Trophoblast cell (in vitro differentiated cells and primary cell): ENCODE measurements around the gene GCLM.
"Not testable (repeated sequence)": the region's sequence is repeated elsewhere in the genome, so short reads cannot be mapped to it uniquely, and the experiment has no call there.

Experiments used
- DNase-seq, 2 donors: peaks; one replicate each; pipeline ENCODE4 v3.0.0-alpha.2; 2016
- H2AFZ ChIP-seq: 2 replicates; pipeline ENCODE4 v1.6.1; 2013; ENCODE audit warnings: low read length, moderate library complexity, mild to moderate bottlenecking; ENCODE audit not compliant: insufficient read depth, poor library complexity
- H2AK5ac ChIP-seq: 2 replicates; pipeline ENCODE4 v1.6.1; 2013; ENCODE audit warnings: mild to moderate bottlenecking, low read length
- H2BK120ac ChIP-seq: 2 replicates; pipeline ENCODE4 v1.6.1; 2013; ENCODE audit warnings: low read length, mild to moderate bottlenecking, moderate library complexity; ENCODE audit not compliant: insufficient read depth, poor library complexity
- H2BK12ac ChIP-seq: 2 replicates; pipeline ENCODE4 v1.6.1; 2013; ENCODE audit warnings: mild to moderate bottlenecking, low read length, moderate library complexity
- H2BK5ac ChIP-seq: 2 replicates; pipeline ENCODE4 v1.6.1; 2013; ENCODE audit warnings: low read length, low read depth, moderate library complexity, mild to moderate bottlenecking; ENCODE audit not compliant: poor library complexity
- H3K14ac ChIP-seq: 2 replicates; pipeline ENCODE4 v1.6.1; 2013; ENCODE audit warnings: mild to moderate bottlenecking, low read length
- H3K18ac ChIP-seq: 2 replicates; pipeline ENCODE4 v1.6.1; 2013; ENCODE audit warnings: mild to moderate bottlenecking, low read length
- H3K23ac ChIP-seq: 2 replicates; pipeline ENCODE4 v1.6.1; 2013; ENCODE audit warnings: low read length
- H3K27ac ChIP-seq: 2 replicates; pipeline ENCODE4 v1.5.1; 2013; ENCODE audit warnings: low read depth, mild to moderate bottlenecking, inconsistent platforms, low read length, moderate library complexity
- H3K27me3 ChIP-seq: 2 replicates; pipeline ENCODE4 v1.6.1; 2013; ENCODE audit warnings: inconsistent platforms, mild to moderate bottlenecking, low read length, moderate library complexity; ENCODE audit not compliant: insufficient read depth
- H3K36me3 ChIP-seq, 2 experiments: 1 replicate in 1 of 2; 2 replicates in 1 of 2; pipeline ENCODE4 v1.6.1; 2013; ENCODE audit warnings: low read length in 2 of 2, mild to moderate bottlenecking in 2 of 2, moderate library complexity in 1 of 2; ENCODE audit not compliant: insufficient read depth in 2 of 2, control insufficient read depth in 1 of 2
- H3K4ac ChIP-seq: 2 replicates; pipeline ENCODE4 v1.6.1; 2013; ENCODE audit warnings: low read depth, mild to moderate bottlenecking, low read length, moderate library complexity
- H3K4me1 ChIP-seq, 2 experiments: 1 replicate in 1 of 2; 2 replicates in 1 of 2; pipeline ENCODE4 v1.6.1; 2013; ENCODE audit warnings: low read length in 2 of 2, mild to moderate bottlenecking in 2 of 2, moderate library complexity in 1 of 2; ENCODE audit not compliant: insufficient read depth in 2 of 2, control insufficient read depth in 1 of 2
- H3K4me2 ChIP-seq: 2 replicates; pipeline ENCODE4 v1.6.1; 2013; ENCODE audit warnings: inconsistent platforms, mild to moderate bottlenecking, low read length, moderate library complexity
- H3K4me3 ChIP-seq: 2 replicates; pipeline ENCODE4 v1.5.1; 2013; ENCODE audit warnings: mild to moderate bottlenecking, low read depth, low read length, inconsistent platforms
- H3K79me1 ChIP-seq: one replicate; pipeline ENCODE4 v1.6.1; 2013; ENCODE audit warnings: low read length
- H3K79me2 ChIP-seq: 2 replicates; pipeline ENCODE4 v1.6.1; 2013; ENCODE audit warnings: low read length, mild to moderate bottlenecking; ENCODE audit not compliant: control insufficient read depth, insufficient read depth, poor library complexity
- H3K9ac ChIP-seq: 2 replicates; pipeline ENCODE4 v1.6.1; 2013; ENCODE audit warnings: mild to moderate bottlenecking, low read length
- H3K9me3 ChIP-seq: 2 replicates; pipeline ENCODE4 v1.6.1; 2013; ENCODE audit warnings: low read depth, mild to moderate bottlenecking, control low read depth, inconsistent platforms, low read length; ENCODE audit not compliant: insufficient read depth
- H4K12ac ChIP-seq: 2 replicates; pipeline ENCODE4 v1.6.1; 2013; ENCODE audit warnings: low read depth, mild to moderate bottlenecking, low read length, moderate library complexity
- H4K8ac ChIP-seq: 2 replicates; pipeline ENCODE4 v1.6.1; 2013; ENCODE audit warnings: low read depth, mild to moderate bottlenecking, low read length, moderate library complexity
- H4K91ac ChIP-seq: one replicate; pipeline ENCODE4 v1.6.1; 2013; ENCODE audit warnings: low read depth, mild to moderate bottlenecking, low read length, moderate library complexity
- WGBS: extraction: QIAGEN DNeasy Blood & Tissue Kit; methylation state at CpG from one replicate; pipeline ENCODE4 v1.1.7; 2013; ENCODE audit warnings: missing lambda C conversion rate; ENCODE audit not compliant: insufficient read length, insufficient coverage; ENCODE audit errors: extremely low coverage; 5-methylcytosine and 5-hydroxymethylcytosine counted together

The GCLM gene

DNA sequence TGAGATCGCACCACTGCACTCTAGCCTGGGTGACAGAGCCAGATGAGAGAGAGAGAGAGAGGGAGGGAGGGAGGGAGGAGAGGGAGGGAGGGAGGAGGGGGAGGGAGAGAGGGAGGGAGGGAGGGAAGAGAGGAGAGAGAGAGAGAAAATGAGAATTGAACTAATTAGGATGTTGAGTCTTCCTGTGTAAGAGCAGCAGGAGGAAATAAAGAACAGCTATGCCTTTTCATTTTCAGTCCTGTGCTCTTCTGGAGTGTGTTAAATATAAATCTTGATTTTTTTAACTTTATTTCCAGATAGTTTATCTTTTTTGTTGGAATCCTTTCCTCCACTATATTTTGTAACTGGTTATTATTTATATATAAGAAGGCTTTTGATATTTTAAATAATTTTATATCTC lies 57.4 kb downstream of the GCLM start:
- Histone ChIP-seq H2AK5ac (no peak overlapping the region), H3K9ac (no peak overlapping the region), H3K4me3 (no peak overlapping the region), H3K14ac (no peak overlapping the region), H3K4me2 (no peak overlapping the region), H3K79me2 (peaks cover 7% of the 10 kb centered on the region), H4K8ac (no peak overlapping the region), H2BK12ac (no peak overlapping the region), H3K27me3 (no peaks in the 10 kb centered on the region), H3K27ac (no peak overlapping the region), H4K12ac (no peak overlapping the region), H2BK120ac (no peak overlapping the region), H4K91ac (no peak overlapping the region), H3K9me3 (peaks cover 5% of the 10 kb centered on the region), H3K4me1 (no peaks in the 10 kb centered on the region), H2AFZ (no peak overlapping the region), H2BK5ac (no peak overlapping the region), H3K18ac (no peak overlapping the region), H3K4ac (no peak overlapping the region), H3K79me1 (peaks cover 10% of the 10 kb centered on the region), H3K23ac (no peak overlapping the region), H3K36me3 (no peaks in the 10 kb centered on the region)
- DNase-seq, result no peak
- no CpG with 5 or more reads among the region's 1 CpG for WGBS

DNA sequence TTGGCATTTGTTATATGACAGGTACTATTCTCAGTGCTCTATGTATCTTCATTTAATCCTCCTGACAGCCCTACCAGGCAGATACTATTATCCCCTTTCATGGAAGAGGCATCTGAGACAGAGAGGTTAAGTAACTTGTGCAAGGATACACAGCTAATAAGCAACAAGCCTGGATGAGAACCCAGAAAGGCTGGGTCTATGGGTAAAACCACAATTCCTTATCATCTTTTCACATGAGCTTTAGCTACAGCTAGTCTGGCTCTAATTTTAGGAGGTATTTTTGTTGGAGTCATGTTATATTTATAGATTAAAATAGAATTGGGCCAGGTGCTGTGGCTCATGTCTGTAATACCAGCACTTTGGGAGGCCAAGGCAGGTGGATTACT lies 57.9 kb downstream of the GCLM start:
- no peak overlapping the region for H3K18ac ChIP-seq
- H4K12ac ChIP-seq, result no peak overlapping the region
- H3K14ac ChIP-seq, result no peak overlapping the region
- peaks cover 5% of the 10 kb centered on the region for H3K9me3 ChIP-seq
- no peaks in the 10 kb centered on the region for H3K36me3 ChIP-seq
- no peak overlapping the region for H2BK120ac ChIP-seq
- no peak for DNase-seq
- H4K91ac ChIP-seq, result no peak overlapping the region
- no peak overlapping the region for H3K4ac ChIP-seq
- no peak overlapping the region for H3K4me3 ChIP-seq
- H2BK5ac ChIP-seq, result no peak overlapping the region
- no peaks in the 10 kb centered on the region for H3K27me3 ChIP-seq
- no peak overlapping the region for H2AFZ ChIP-seq
- no peak overlapping the region for H2BK12ac ChIP-seq
- no peaks in the 10 kb centered on the region for H3K4me1 ChIP-seq
- no peak overlapping the region for H3K4me2 ChIP-seq
- no peak overlapping the region for H2AK5ac ChIP-seq
- peaks cover 15% of the 10 kb centered on the region for H3K79me1 ChIP-seq
- no peak overlapping the region for H4K8ac ChIP-seq
- no peak overlapping the region for H3K23ac ChIP-seq
- peaks cover 10% of the 10 kb centered on the region for H3K79me2 ChIP-seq
- no peak overlapping the region for H3K27ac ChIP-seq
- H3K9ac ChIP-seq, result no peak overlapping the region

DNA sequence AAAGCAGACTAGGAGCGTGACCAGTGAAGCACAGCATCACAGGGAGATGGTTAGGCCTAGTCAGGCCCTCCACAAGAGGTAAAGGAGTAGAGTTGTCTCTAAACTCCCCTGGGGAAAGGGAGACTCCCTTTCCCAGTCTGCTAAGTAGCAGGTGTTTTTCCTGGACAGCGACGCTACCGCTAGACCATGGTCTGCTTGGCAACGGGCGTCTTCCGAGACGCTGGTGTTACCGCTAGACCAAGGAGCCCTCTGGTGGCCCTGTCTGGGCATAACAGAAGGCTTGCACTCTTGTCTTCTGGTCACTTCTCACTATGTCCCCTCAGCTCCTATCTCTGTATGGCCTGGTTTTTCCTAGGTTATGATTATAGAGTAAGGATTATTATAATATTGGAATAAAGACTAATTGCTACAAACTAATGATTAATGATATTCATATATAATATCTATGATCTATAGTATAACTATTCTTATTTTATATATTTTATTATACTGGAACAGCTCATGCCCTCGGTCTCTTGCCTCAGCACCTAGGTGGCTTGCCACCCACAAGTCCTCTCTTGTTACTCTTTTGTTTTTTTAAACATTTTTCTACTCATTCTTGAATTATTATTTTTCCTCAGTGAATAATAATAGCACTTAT lies 58.4 kb downstream of the GCLM start:
- H2AK5ac ChIP-seq, H3K9ac ChIP-seq, H3K14ac ChIP-seq, H3K23ac ChIP-seq, H3K27ac ChIP-seq, H3K9me3 ChIP-seq, H3K36me3 ChIP-seq, H3K4me1 ChIP-seq, H3K18ac ChIP-seq, H4K8ac ChIP-seq, H3K4me3 ChIP-seq, H2BK12ac ChIP-seq, H3K4me2 ChIP-seq, H2BK120ac ChIP-seq, H4K91ac ChIP-seq, H4K12ac ChIP-seq, H3K4ac ChIP-seq, H2BK5ac ChIP-seq, H3K27me3 ChIP-seq, H2AFZ ChIP-seq: not testable (repeated sequence)
- peaks cover 16% of the 10 kb centered on the region for H3K79me1 ChIP-seq
- peaks cover 11% of the 10 kb centered on the region for H3K79me2 ChIP-seq
- WGBS, result no CpG with 5 or more reads among the region's 10 CpGs
- peak; percentile 71 to 73 for DNase-seq

DNA sequence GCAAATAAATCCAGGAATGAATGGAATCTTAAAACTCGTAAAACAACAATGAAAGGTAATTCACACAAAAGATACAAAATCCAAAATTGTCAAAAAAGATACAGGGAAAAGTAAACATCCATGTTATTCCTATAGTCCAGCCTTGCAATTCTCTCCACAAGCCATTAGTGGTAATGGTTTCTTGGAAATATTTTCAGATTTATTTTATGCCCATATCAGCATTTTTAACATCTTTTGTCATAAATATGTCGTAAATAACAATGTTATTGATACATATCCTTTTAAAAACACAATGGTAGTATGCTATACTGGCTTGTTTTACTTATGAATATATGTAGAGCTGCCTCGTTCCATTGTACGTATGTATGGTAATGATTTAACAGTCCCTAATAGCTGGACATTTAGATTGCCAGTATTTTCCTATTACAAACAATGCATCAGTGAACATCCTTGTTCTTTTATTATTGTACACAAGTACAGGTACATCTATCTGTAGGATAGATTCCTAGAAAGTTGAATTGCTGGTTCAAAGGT lies 60.8 kb downstream of the GCLM start:
- H4K91ac ChIP-seq, result no peak overlapping the region
- no peak overlapping the region for H3K4ac ChIP-seq
- no CpG with 5 or more reads among the region's 4 CpGs for WGBS
- peaks cover 0 to 5% of the 10 kb centered on the region in 2 experiments for H3K4me1 ChIP-seq
- peaks cover 16% of the 10 kb centered on the region for H3K79me1 ChIP-seq
- H3K27ac ChIP-seq, result no peak overlapping the region
- H4K12ac ChIP-seq, result no peak overlapping the region
- no peak for DNase-seq
- H2BK5ac ChIP-seq, result no peak overlapping the region
- H2AFZ ChIP-seq, result no peak overlapping the region
- H3K23ac ChIP-seq, result no peak overlapping the region
- no peak overlapping the region for H2BK12ac ChIP-seq
- no peaks in the 10 kb centered on the region for H3K27me3 ChIP-seq
- no peak overlapping the region for H4K8ac ChIP-seq
- H3K36me3 ChIP-seq, result no peaks in the 10 kb centered on the region
- H2AK5ac ChIP-seq, result no peak overlapping the region
- H3K18ac ChIP-seq, result no peak overlapping the region
- peaks cover 11% of the 10 kb centered on the region for H3K79me2 ChIP-seq
- H3K4me3 ChIP-seq, result no peak overlapping the region
- peak overlapping the region; percentile 90 for H3K4me2 ChIP-seq
- H3K14ac ChIP-seq, result no peak overlapping the region
- no peak overlapping the region for H2BK120ac ChIP-seq
- peaks cover 8% of the 10 kb centered on the region for H3K9me3 ChIP-seq
- H3K9ac ChIP-seq, result no peak overlapping the region
